ENCODE results near the gene TOLLIP. TPM values are rescaled to one million over a fixed set of nuclear protein-coding genes. Genes with fewer than 3 reads are reported as not detected.

TOLLIP gene
- total and polyA plus RNA-seq, 9 of the 15 experiments (the other 6 are each of a cell fraction or from before 2014, with no cell fraction given): 0.23 to 22.8 (median 7.1) TPM

DNA sequence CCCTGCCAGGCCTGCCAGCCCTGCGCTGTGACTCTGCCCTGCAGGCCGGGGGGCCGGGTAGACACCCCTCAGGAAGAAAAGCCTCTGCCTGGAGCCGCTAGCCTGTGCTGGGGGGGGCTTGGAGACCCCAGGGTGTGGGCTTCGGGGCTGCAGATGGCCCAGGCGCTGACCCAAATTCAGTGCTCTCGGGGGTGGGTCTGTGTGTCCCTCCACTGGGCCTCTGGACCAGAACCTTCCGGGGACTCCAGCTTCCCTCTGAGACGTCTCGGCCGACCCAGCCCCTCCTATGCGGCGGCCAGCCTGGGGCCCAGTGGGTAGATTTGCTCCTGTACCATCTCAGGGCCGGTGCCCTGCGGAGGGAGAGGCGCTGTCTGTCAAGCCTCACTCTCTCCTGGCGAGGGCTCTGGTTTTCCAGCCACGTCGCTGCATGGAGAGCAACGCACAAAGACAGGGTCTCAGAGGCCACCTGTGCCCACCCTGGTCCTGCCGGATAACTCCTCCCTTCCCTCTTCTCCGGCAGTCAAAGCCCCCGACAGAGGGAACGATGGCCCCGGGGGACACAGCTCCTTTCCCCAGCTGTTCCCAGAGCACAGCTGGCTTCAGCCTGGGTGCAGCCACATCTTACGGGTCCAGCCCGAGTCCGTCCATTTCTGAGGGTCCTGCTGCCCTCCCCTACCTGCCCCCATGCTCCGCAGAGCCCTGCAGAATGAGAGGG is 40.1 kb upstream of the TOLLIP start:
- FAIRE-seq: no peak
- intact Hi-C loops (cut with micrococcal nuclease): no loop called here
- H3K4me2 ChIP-seq (ENCODE audit: insufficient read depth, low read length): no peak overlapping the region

More for the DNA sequence above, 40.1 kb upstream of the TOLLIP start:
- WGBS (ENCODE audit: insufficient coverage, low coverage, missing lambda C conversion rate): 20% methylated on average over 26 of the region's 29 CpGs
- Histone ChIP-seq H3K36me3 (ENCODE audit: control insufficient read depth, insufficient read depth, low read length) (no peaks in the 10 kb centered on the region), H2AFZ (ENCODE audit: low read depth, low read length) (no peak overlapping the region), H3K4me3 (no peak overlapping the region), H3K27ac (ENCODE audit: extremely low read depth, low read depth, low read length) (no peak overlapping the region), H3K9me1 (ENCODE audit: control insufficient read depth, insufficient read depth, low read length) (no peaks in the 10 kb centered on the region), H3K9me3 (replicated peaks; ENCODE audit: control insufficient read depth, insufficient read depth, low read depth, low read length) (no peaks in the 10 kb centered on the region), H3K4me1 (replicated peaks in 1 of 2; ENCODE audit: control insufficient read depth in 2 of 2, insufficient read depth in 2 of 2, low read length in 2 of 2) (peaks cover 0 to 32% of the 10 kb centered on the region in 2 experiments; a peak in 2 of 5 replicates), H3K27me3 (ENCODE audit: control insufficient read depth in 2 of 2, insufficient read depth in 2 of 2, low read length in 2 of 2) (peaks cover 23 to 67% of the 10 kb centered on the region in 2 experiments; a peak in 4 of 5 replicates), H4K20me1 (replicated peaks; ENCODE audit: control insufficient read depth, insufficient read depth, low read length) (no peaks in the 10 kb centered on the region), H3K79me2 (ENCODE audit: control insufficient read depth, insufficient read depth, low read length) (no peaks in the 10 kb centered on the region), H3K9ac (ENCODE audit: insufficient read depth in 1 of 2, low read depth in 2 of 2, low read length in 2 of 2) (peak overlapping the region in 1 of 2 experiments; percentile 35; a peak in 1 of 4 replicates)
- ATAC-seq (no peak), DNase-seq (ENCODE audit: extremely low read depth in 1 of 4, low spot score in 3 of 4) (no peak)
- CTCF ChIA-PET (ENCODE audit: low intra/inter-chr PET ratio): no interaction called here
- POLR2A ChIA-PET: interaction anchor here (0.6 kb wide), 2 partner anchors 9 to 27 kb away, joined by 3 read pairs; no protein-coding TSS in a partner anchor
- in situ Hi-C loops (cut with MboI): no loop called here
- TF ChIP-seq MTA3 (IDR thresholded peaks at IDR 0.05; ENCODE audit: borderline replicate concordance): no peak
- no peak for TF ChIP-seq U2AF2 (optimal IDR thresholded peaks at IDR 0.05; ENCODE audit: low read depth, low read length)
- TF ChIP-seq, protein P1, sequence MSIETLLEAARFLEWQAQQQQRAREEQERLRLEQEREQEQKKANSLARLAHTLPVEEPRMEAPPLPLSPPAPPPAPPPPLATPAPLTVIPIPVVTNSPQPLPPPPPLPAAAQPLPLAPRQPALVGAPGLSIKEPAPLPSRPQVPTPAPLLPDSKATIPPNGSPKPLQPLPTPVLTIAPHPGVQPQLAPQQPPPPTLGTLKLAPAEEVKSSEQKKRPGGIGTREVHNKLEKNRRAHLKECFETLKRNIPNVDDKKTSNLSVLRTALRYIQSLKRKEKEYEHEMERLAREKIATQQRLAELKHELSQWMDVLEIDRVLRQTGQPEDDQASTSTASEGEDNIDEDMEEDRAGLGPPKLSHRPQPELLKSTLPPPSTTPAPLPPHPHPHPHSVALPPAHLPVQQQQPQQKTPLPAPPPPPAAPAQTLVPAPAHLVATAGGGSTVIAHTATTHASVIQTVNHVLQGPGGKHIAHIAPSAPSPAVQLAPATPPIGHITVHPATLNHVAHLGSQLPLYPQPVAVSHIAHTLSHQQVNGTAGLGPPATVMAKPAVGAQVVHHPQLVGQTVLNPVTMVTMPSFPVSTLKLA (conservative IDR thresholded peaks at IDR 0.05): no peak
- no peak for TF ChIP-seq GATA2 (CRISPR knock-in tag; IDR thresholded peaks at IDR 0.05)
- no peak for TF ChIP-seq PTBP1 (IDR thresholded peaks at IDR 0.05; ENCODE audit: low read depth, low read length)
- no peak for TF ChIP-seq ZNF12 (CRISPR knock-in tag; IDR thresholded peaks at IDR 0.05)
- TF ChIP-seq IRF2 (CRISPR knock-in tag; IDR thresholded peaks at IDR 0.05): no peak
- BruUV-seq (replicated peaks): no TSS peak

Data from K562 (cell line).